H1 (cell line): ENCODE measurements around the gene SUPT20HL1. TPM values are rescaled to one million over a fixed set of nuclear protein-coding genes. Genes with fewer than 3 reads are reported as not detected.

Source experiments
- CTCF ChIA-PET: fragments of 300-600 bp; sonication (Branson Sonifier 250); formaldehyde crosslinking; loops from one replicate; lab custom pipeline; 2021; ENCODE audit not compliant: partially characterized antibody; lab: Charles Lee
- POLR2A ChIA-PET: fragments of 300-600 bp; sonication (Branson Sonifier 250); formaldehyde crosslinking; loops from one replicate; lab custom pipeline; 2021; ENCODE audit warnings: inconsistent platforms; ENCODE audit not compliant: partially characterized antibody; lab: Charles Lee
- DNase-seq, 2 experiments: peaks; one replicate each; pipeline versions ENCODE4 v3.0.0 to v3.0.0-alpha.2; 2010 to 2022; ENCODE audit warnings: low spot score in 2 of 2, low read depth in 1 of 2, mixed read lengths in 1 of 2
- FAIRE-seq: peaks from 2 replicates; lab custom pipeline; 2011; peaks lifted over from hg19 to GRCh38; lab: Jason Lieb, UNC
- H2AFZ ChIP-seq: 2 replicates; pipeline ENCODE4 v1.8.1; 2012; ENCODE audit warnings: low read length, inconsistent platforms
- H2AK5ac ChIP-seq: 2 replicates; pipeline ENCODE4 v1.6.1; 2013; ENCODE audit warnings: low read depth, low read length
- H2BK120ac ChIP-seq: replicated peaks from 2 replicates; pipeline ENCODE3; 2013; ENCODE audit warnings: low read depth, low read length, inconsistent platforms
- H2BK12ac ChIP-seq: 2 replicates; pipeline ENCODE4 v1.6.1; 2013; ENCODE audit warnings: low read depth, low read length
- H2BK15ac ChIP-seq: 2 replicates; pipeline ENCODE4 v1.6.1; 2013; ENCODE audit warnings: low read length
- H2BK20ac ChIP-seq: 2 replicates; pipeline ENCODE4 v1.6.1; 2013; ENCODE audit warnings: low read length
- H2BK5ac ChIP-seq: 2 replicates; pipeline ENCODE4 v1.6.1; 2013; ENCODE audit warnings: low read depth, low read length
- H3K14ac ChIP-seq: 2 replicates; pipeline ENCODE4 v1.6.1; 2013; ENCODE audit warnings: inconsistent platforms; ENCODE audit not compliant: insufficient read length
- H3K18ac ChIP-seq: 2 replicates; pipeline ENCODE4 v1.6.1; 2013; ENCODE audit warnings: low read length; ENCODE audit errors: extremely low read depth
- H3K23ac ChIP-seq: 2 replicates; pipeline ENCODE4 v1.6.1; 2013; ENCODE audit warnings: inconsistent platforms; ENCODE audit not compliant: insufficient read length
- H3K23me2 ChIP-seq: 2 replicates; pipeline ENCODE4 v1.6.1; 2013; ENCODE audit warnings: low read depth, low read length
- H3K27ac ChIP-seq: 2 replicates; pipeline ENCODE4 v1.6.1; 2011; ENCODE audit warnings: low read depth, low read length, inconsistent platforms
- H3K27me3 ChIP-seq, 4 experiments: replicated peaks in 1 of 4; 1 replicate in 1 of 4; 2 replicates in 3 of 4; pipeline versions ENCODE4 v1.6.1 to v1.8.1; 2011 to 2013; ENCODE audit warnings: low read length in 3 of 4, mild to moderate bottlenecking in 3 of 4, inconsistent platforms in 2 of 4, mixed read lengths in 2 of 4, moderate library complexity in 1 of 4; ENCODE audit not compliant: control insufficient read depth in 3 of 4, insufficient read depth in 3 of 4; ENCODE audit errors: extremely low read depth in 1 of 4
- H3K36me3 ChIP-seq, 4 experiments: 2 replicates each; pipeline versions ENCODE4 v1.6.1 to v1.8.1; 2011 to 2013; ENCODE audit warnings: mild to moderate bottlenecking in 4 of 4, low read length in 3 of 4, moderate library complexity in 2 of 4, control low read depth in 1 of 4, inconsistent platforms in 1 of 4; ENCODE audit not compliant: insufficient read depth in 4 of 4, control insufficient read depth in 2 of 4
- H3K4ac ChIP-seq: replicated peaks from 2 replicates; pipeline ENCODE3; 2013; ENCODE audit warnings: low read length, low read depth, mixed read lengths, inconsistent platforms; ENCODE audit not compliant: insufficient read length
- H3K4me1 ChIP-seq, 4 experiments: replicated peaks in 1 of 4; 1 replicate in 1 of 4; 2 replicates in 3 of 4; pipeline versions ENCODE4 v1.6.1 to v1.8.1; 2011 to 2013; ENCODE audit warnings: low read length in 3 of 4, inconsistent platforms in 2 of 4, mixed read lengths in 1 of 4; ENCODE audit not compliant: insufficient read depth in 4 of 4, control insufficient read depth in 3 of 4
- H3K4me2 ChIP-seq, 2 experiments: 2 replicates each; pipeline versions ENCODE4 v1.6.1 to v1.8.1; 2011 to 2013; ENCODE audit warnings: low read depth in 2 of 2, low read length in 2 of 2, control low read depth in 1 of 2, inconsistent platforms in 1 of 2, mild to moderate bottlenecking in 1 of 2; ENCODE audit not compliant: insufficient read depth in 1 of 2
- H3K4me3 ChIP-seq, 4 experiments: fragments of 200-600, 300-600 bp in 1 of 4; sonication (generic), shearing (Covaris generic), sonication (Bioruptor Twin) in 1 of 4; 2 replicates each; pipeline versions ENCODE4 v1.5.1 to v1.8.1; 2011 to 2016; ENCODE audit warnings: low read length in 4 of 4, low read depth in 3 of 4, control low read depth in 2 of 4, inconsistent platforms in 2 of 4, mild to moderate bottlenecking in 2 of 4, mixed read lengths in 1 of 4, moderate library complexity in 1 of 4; ENCODE audit not compliant: insufficient read depth in 2 of 4; ENCODE audit errors: extremely low read depth in 1 of 4
- H3K56ac ChIP-seq: replicated peaks from 2 replicates; pipeline ENCODE3; 2013; ENCODE audit warnings: low read depth, mild to moderate bottlenecking, mixed read lengths, low read length, inconsistent platforms; ENCODE audit not compliant: insufficient read length
- H3K79me1 ChIP-seq: 2 replicates; pipeline ENCODE4 v1.6.1; 2013; ENCODE audit warnings: low read depth, low read length, control low read depth
- H3K79me2 ChIP-seq, 2 experiments: 2 replicates each; pipeline versions ENCODE4 v1.6.1 to v1.8.1; 2012 to 2013; ENCODE audit warnings: low read length in 2 of 2, mild to moderate bottlenecking in 2 of 2, inconsistent platforms in 1 of 2; ENCODE audit not compliant: insufficient read depth in 2 of 2, control insufficient read depth in 1 of 2
- H3K9ac ChIP-seq, 4 experiments: replicated peaks in 1 of 4; 1 replicate in 1 of 4; 2 replicates in 3 of 4; pipeline versions ENCODE4 v1.6.1 to v1.8.1; 2011 to 2013; ENCODE audit warnings: low read depth in 3 of 4, low read length in 3 of 4, control low read depth in 2 of 4, mild to moderate bottlenecking in 2 of 4, moderate library complexity in 2 of 4, inconsistent platforms in 1 of 4; ENCODE audit errors: extremely low read depth in 1 of 4
- H3K9me3 ChIP-seq, 2 experiments: 2 replicates each; pipeline versions ENCODE4 v1.6.1 to v1.8.1; 2012 to 2013; ENCODE audit warnings: mild to moderate bottlenecking in 2 of 2, moderate library complexity in 2 of 2, control low read depth in 1 of 2, inconsistent platforms in 1 of 2, low read depth in 1 of 2, low read length in 1 of 2, mixed read lengths in 1 of 2; ENCODE audit not compliant: insufficient read depth in 2 of 2
- H4K20me1 ChIP-seq, 2 experiments: replicated peaks in 1 of 2; 2 replicates each; pipeline versions ENCODE3 to v1.8.1; 2011 to 2013; ENCODE audit warnings: inconsistent platforms in 2 of 2, low read length in 2 of 2, mild to moderate bottlenecking in 1 of 2; ENCODE audit not compliant: insufficient read depth in 2 of 2, control insufficient read depth in 1 of 2
- H4K5ac ChIP-seq: 2 replicates; pipeline ENCODE4 v1.6.1; 2013; ENCODE audit warnings: low read length, low read depth, mixed read lengths, inconsistent platforms; ENCODE audit not compliant: insufficient read length
- H4K8ac ChIP-seq: 2 replicates; pipeline ENCODE4 v1.8.0; 2013; ENCODE audit warnings: mild to moderate bottlenecking, moderate library complexity, low read length, inconsistent platforms; ENCODE audit not compliant: insufficient read depth; ENCODE audit errors: extremely low read depth
- H4K91ac ChIP-seq: replicated peaks from 2 replicates; pipeline ENCODE3; 2013; ENCODE audit warnings: low read length, mixed read lengths, inconsistent platforms; ENCODE audit not compliant: insufficient read length
- ATF3 ChIP-seq: IDR thresholded peaks from 2 replicates; pipeline ENCODE4 v1.6.1; 2011; ENCODE audit warnings: low read depth, mild to moderate bottlenecking, low read length; ENCODE audit not compliant: insufficient read depth
- BCL11A ChIP-seq, 2 experiments: IDR thresholded peaks; one replicate each; pipeline ENCODE4 v1.6.1; 2011; ENCODE audit warnings: low read depth in 2 of 2, low read length in 2 of 2, mild to moderate bottlenecking in 2 of 2
- CBX8 ChIP-seq: fragments of 300-800, 300-1000 bp; sonication (generic); IDR thresholded peaks from 2 replicates; pipeline ENCODE4 v1.7.1; 2016; ENCODE audit warnings: low read depth, low read length, borderline replicate concordance
- E2F6 ChIP-seq: IDR thresholded peaks from 2 replicates; pipeline ENCODE4 v1.6.1; 2012; ENCODE audit warnings: inconsistent platforms
- RAD21 ChIP-seq, 2 experiments: IDR thresholded peaks in 1 of 2; conservative IDR thresholded peaks in 1 of 2; 2 replicates each; pipeline ENCODE4 v1.6.1; 2011; ENCODE audit warnings: low read depth in 2 of 2, low read length in 2 of 2, improper control_type of control experiment in 1 of 2, inconsistent platforms in 1 of 2, mild to moderate bottlenecking in 1 of 2, moderate library complexity in 1 of 2
- RNF2 ChIP-seq: fragments of 200-900, 300-1000 bp; sonication (generic); IDR thresholded peaks from 2 replicates; pipeline ENCODE4 v1.7.1; 2016; ENCODE audit warnings: borderline replicate concordance, low read depth, mild to moderate bottlenecking, antibody characterized with exemption, low read length; ENCODE audit not compliant: poor library complexity, severe bottlenecking; ENCODE audit errors: missing control alignments
- SP1 ChIP-seq: IDR thresholded peaks from 2 replicates; pipeline ENCODE4 v1.6.1; 2011; ENCODE audit warnings: low read depth, low read length
- SRF ChIP-seq: IDR thresholded peaks from 2 replicates; pipeline ENCODE4 v1.6.1; 2011; ENCODE audit warnings: mild to moderate bottlenecking, low read depth, low read length, moderate library complexity
- TAF7 ChIP-seq: optimal IDR thresholded peaks from 2 replicates; pipeline ENCODE3; 2011; ENCODE audit warnings: low read depth, mild to moderate bottlenecking, inconsistent platforms, low read length, moderate library complexity, borderline replicate concordance
- TEAD4 ChIP-seq: IDR thresholded peaks from 2 replicates; pipeline ENCODE4 v1.6.1; 2012; ENCODE audit warnings: low read depth, low read length, inconsistent platforms, mixed read lengths
- WGBS, 2 experiments: shearing (Covaris generic) in 1 of 2; methylation state at CpG; one replicate each; pipeline versions ENCODE4 v1.1.6 to v1.1.7; 2013 to 2015; ENCODE audit warnings: low lambda C conversion rate in 2 of 2, mixed read lengths in 2 of 2, inconsistent platforms in 1 of 2, low coverage in 1 of 2, missing lambda C conversion rate in 1 of 2; ENCODE audit not compliant: insufficient replicate concordance in 2 of 2, insufficient coverage in 1 of 2, insufficient read length in 1 of 2; ENCODE audit errors: extremely low coverage in 1 of 2, missing lambda C conversion rate in 1 of 2; 5-methylcytosine and 5-hydroxymethylcytosine counted together
- long read RNA-seq, 2 experiments: library from RNA in 1 of 2; library from capped mRNA in 1 of 2; stranded (forward); transcript quantifications; one replicate each; pipeline ENCODE4 v2.0.0, GENCODE V29; 2021; ENCODE audit warnings: inconsistent platforms in 1 of 2
- polyA minus RNA-seq, 3 experiments: library from RNA; depleted of rRNA, polyadenylated mRNA; stranded (reverse); fragments of >200 nt; gene quantifications; 1 replicate in 2 of 3; 2 replicates in 1 of 3; pipeline ENCODE4 v1.2.3, GENCODE V29; 2011
- polyA plus RNA-seq, 7 experiments: library from polyadenylated mRNA; depleted of rRNA in 3 of 7; stranded (reverse) in 5 of 7; unstranded in 2 of 7; fragments of >200 nt in 5 of 7; fragments of 200-250 nt in 2 of 7; gene quantifications; 1 replicate in 5 of 7; 2 replicates in 1 of 7; 4 replicates in 1 of 7; pipeline versions ENCODE4 v1.2.1 to v1.2.3, GENCODE V29; 2011 to 2013; ENCODE audit warnings: missing spikeins in 2 of 7, mixed read lengths in 2 of 7
- total RNA-seq: library from RNA; stranded (reverse); fragmentation: NEBNext Ultra II Directional; extraction: Animal tissue kit (Norgen Biotek cat#: 25700); gene quantifications from 2 replicates; pipeline ENCODE4 v1.2.1, GENCODE V29; 2021

Gene SUPT20HL1
- total RNA-seq = not detected in 2 replicates
- not detected in 2 replicates for polyA plus RNA-seq (2011; rRNA removed)
- not detected for polyA plus RNA-seq (2011; cell fraction: cytosol; rRNA removed)
- polyA plus RNA-seq (2011; cell fraction: nucleus; rRNA removed) = 0.07 TPM
- 0.07 TPM in 1 of 4 replicates, not detected in the others for polyA plus RNA-seq (2012, experiment 1 of 2)
- not detected for polyA plus RNA-seq (2012, experiment 2 of 2)
- polyA plus RNA-seq (2013, experiment 1 of 2) = not detected
- polyA plus RNA-seq (2013, experiment 2 of 2) = not detected
- not detected in 2 replicates for polyA minus RNA-seq (2011; rRNA and poly(A)+ RNA removed)
- not detected for polyA minus RNA-seq (2011; cell fraction: cytosol; rRNA and poly(A)+ RNA removed)
- not detected for polyA minus RNA-seq (2011; cell fraction: nucleus; rRNA and poly(A)+ RNA removed)
- long read RNA-seq, experiment 1 = 0 reads
- long read RNA-seq, experiment 2 = 0 reads

GRCh38 chrX:24360272-24360671 is at the start of gene SUPT20HL1:
SUPT20HL1 (plus strand) TSS chrX:24360639; CDS start chrX:24362761, 2,122 bp downstream.
- Histone ChIP-seq H3K36me3 (no peaks in the 10 kb centered on the region), H4K20me1 (no peaks in the 10 kb centered on the region), H3K23me2 (no peaks in the 10 kb centered on the region), H3K4me1 (no peaks in the 10 kb centered on the region), H2BK20ac (no peak within 1 kb of the TSS), H3K18ac (no peak within 1 kb of the TSS), H3K4me3 (no peak within 1 kb of the TSS), H4K5ac (no peak within 1 kb of the TSS), H3K23ac (no peak within 1 kb of the TSS), H3K9me3 (no peaks in the 10 kb centered on the region), H3K4ac (no peak within 1 kb of the TSS), H3K9ac (no peak within 1 kb of the TSS), H3K27ac (no peak within 1 kb of the TSS), H2BK12ac (no peak within 1 kb of the TSS; the same call in 1 of the 2 replicates), H3K4me2 (no peak within 1 kb of the TSS), H2BK5ac (no peak within 1 kb of the TSS), H3K79me2 (no peaks in the 10 kb centered on the region), H2BK120ac (no peak within 1 kb of the TSS), H4K91ac (no peak within 1 kb of the TSS), H3K56ac (no peak within 1 kb of the TSS), H3K14ac (no peak within 1 kb of the TSS), H2AFZ (no peak within 1 kb of the TSS), H4K8ac (no peak within 1 kb of the TSS), H2BK15ac (no peak within 1 kb of the TSS), H3K27me3 (no peaks in the 10 kb centered on the region), H3K79me1 (no peaks in the 10 kb centered on the region), H2AK5ac (no peak within 1 kb of the TSS)
- CTCF ChIA-PET = no interaction called here
- POLR2A ChIA-PET = no interaction called here
- WGBS, 2 experiments = 76% methylated on average over 3 of the region's 3 CpGs; no CpG with 5 or more reads in 1 of the 2 experiments
- no peak for DNase-seq
- no peak for FAIRE-seq
- TF ChIP-seq TAF7 (no peak), TEAD4 (no peak), ATF3 (no peak), E2F6 (no peak), BCL11A (IDR thresholded peaks at IDR 0.05; ENCODE audit: low read depth in 2 of 2, low read length in 2 of 2) (no peak), SP1 (no peak), RNF2 (no peak), CBX8 (no peak), RAD21 (IDR thresholded peaks at IDR 0.05 in 1 of 2, conservative IDR thresholded peaks at IDR 0.05 in 1 of 2; ENCODE audit: low read depth in 2 of 2, low read length in 2 of 2) (no peak), SRF (no peak)
